Testis (tissue), 3 donors: ENCODE data around the gene NPAS3. TPM values are rescaled to one million over a fixed set of nuclear protein-coding genes. Genes with fewer than 3 reads are reported as not detected.

ENCODE experiments used
- DNase-seq: peaks from one replicate; pipeline ENCODE4 v3.0.0-alpha.2; 2019
- H3K27ac ChIP-seq, 2 donors: fragments of 200-600 bp; sonication (generic); one replicate each; pipeline ENCODE4 v1.5.1; 2019
- H3K27me3 ChIP-seq: fragments of 200-600 bp; sonication (generic); one replicate; pipeline ENCODE4 v1.5.1; 2019
- H3K36me3 ChIP-seq: fragments of 200-600 bp; sonication (generic); one replicate; pipeline ENCODE4 v1.5.1; 2017; ENCODE audit warnings: low read depth; ENCODE audit errors: missing control alignments
- H3K4me1 ChIP-seq: fragments of 200-600 bp; sonication (generic); one replicate; pipeline ENCODE4 v1.5.1; 2019
- H3K4me3 ChIP-seq, 2 donors: fragments of 200-600 bp; sonication (generic); one replicate each; pipeline ENCODE4 v1.5.1; 2017 to 2019
- H3K9me3 ChIP-seq: fragments of 200-600 bp; sonication (generic); one replicate; pipeline ENCODE4 v1.5.1; 2017
- CTCF ChIP-seq, 3 experiments: fragments of 450-650 bp in 2 of 3; fragments of 200-600 bp in 1 of 3; sonication (generic) in 1 of 3; IDR thresholded peaks; one replicate each; pipeline ENCODE4 v1.5.1; 2016 to 2019; ENCODE audit warnings: antibody characterized with exemption in 3 of 3, mild to moderate bottlenecking in 2 of 3, moderate library complexity in 1 of 3
- POLR2A ChIP-seq: fragments of 450-650 bp; IDR thresholded peaks from one replicate; pipeline ENCODE4 v1.6.1; 2017; ENCODE audit warnings: antibody characterized with exemption, mild to moderate bottlenecking, moderate library complexity
- WGBS, 2 donors: methylation state at CpG; one replicate each; pipeline ENCODE4 v1.1.5; 2018; 5-methylcytosine and 5-hydroxymethylcytosine counted together
- intact Hi-C: fragments of 100-400 bp; cut with DNase I; formaldehyde crosslinking; loops from one replicate; pipeline ENCODE4 v1.15.1; 2023; ENCODE audit warnings: low total_unique reads
- polyA plus RNA-seq: library from polyadenylated mRNA; stranded (reverse); fragments of 350-450 nt; fragmentation: Illumina TruSeq; extraction: RNeasy Lipid Tissue Mini Kit (QIAGEN cat#74804); gene quantifications from one replicate; pipeline ENCODE4 v1.2.3, GENCODE V29; 2014; ENCODE audit warnings: low read depth, low replicate concordance; ENCODE audit not compliant: insufficient read depth
- total RNA-seq, 2 donors: library from RNA; depleted of rRNA; stranded (reverse); fragments of >200 nt; gene quantifications; one replicate each; pipeline ENCODE4 v1.2.3, GENCODE V29; 2016

Gene NPAS3
- total and polyA plus RNA-seq, 3 donors from 2014 or later = 1.1 to 3.7 (median 1.8) TPM

DNA sequence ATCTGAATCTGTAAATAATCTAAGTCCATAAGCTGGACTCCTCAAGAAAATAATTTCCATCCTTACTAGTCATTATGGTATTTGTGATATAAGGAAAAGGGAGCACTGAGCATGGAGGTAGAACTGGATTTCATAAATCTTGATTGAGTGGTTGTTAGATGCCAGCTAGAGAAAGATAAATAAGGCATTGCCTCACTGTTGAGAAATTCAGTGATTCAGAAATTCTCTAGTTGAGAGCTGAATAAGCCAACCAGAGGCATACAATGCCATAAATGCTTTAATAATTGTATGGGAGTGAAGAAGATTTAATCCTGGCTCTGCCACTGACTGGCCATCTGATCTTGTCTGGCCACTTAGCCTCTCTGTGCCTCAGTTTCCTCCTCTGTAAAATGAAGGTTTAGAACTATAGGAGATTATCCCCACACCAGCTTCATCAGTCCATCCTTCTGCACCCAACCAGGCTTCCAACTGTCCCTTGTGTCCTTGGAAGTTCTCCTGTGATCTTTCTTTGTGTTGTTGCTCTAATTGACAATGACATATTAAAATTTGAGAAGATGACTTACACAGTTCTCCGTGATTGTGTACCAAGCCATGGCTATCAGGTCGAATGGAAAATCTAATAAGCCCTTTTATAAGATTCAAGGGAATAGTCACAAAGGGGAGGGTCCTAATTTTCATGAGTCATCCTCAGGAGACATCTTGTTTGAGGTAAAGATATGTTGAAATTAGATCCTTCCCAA, 617.9 kb downstream of the NPAS3 start:
- Histone ChIP-seq H3K27ac (no peak overlapping the region), H3K9me3 (no peaks in the 10 kb centered on the region), H3K4me3 (no peak overlapping the region), H3K36me3 (no peaks in the 10 kb centered on the region), H3K4me1 (no peaks in the 10 kb centered on the region), H3K27me3 (no peaks in the 10 kb centered on the region)
- DNase-seq = no peak
- TF ChIP-seq POLR2A (no peak), CTCF (IDR thresholded peaks at IDR 0.05) (no peak)
- intact Hi-C loops = no loop called here
- 94% methylated on average over 2 of the region's 2 CpGs for WGBS, 2 donors

- DNase-seq = no peak
- H3K4me3 ChIP-seq = no peak overlapping the region
- no peaks in the 10 kb centered on the region for H3K4me1 ChIP-seq
- intact Hi-C loops = no loop called here
- 85% methylated on average over 7 of the region's 7 CpGs for WGBS, 2 donors
- H3K27ac ChIP-seq = no peak overlapping the region
- H3K27me3 ChIP-seq = no peaks in the 10 kb centered on the region
- no peaks in the 10 kb centered on the region for H3K36me3 ChIP-seq
- H3K9me3 ChIP-seq = no peaks in the 10 kb centered on the region
- TF ChIP-seq POLR2A (no peak), CTCF (IDR thresholded peaks at IDR 0.05) (no peak)
These were observed 622.2 kb downstream of the NPAS3 start for GRCh38 chr14:33560718-33561431.

DNA sequence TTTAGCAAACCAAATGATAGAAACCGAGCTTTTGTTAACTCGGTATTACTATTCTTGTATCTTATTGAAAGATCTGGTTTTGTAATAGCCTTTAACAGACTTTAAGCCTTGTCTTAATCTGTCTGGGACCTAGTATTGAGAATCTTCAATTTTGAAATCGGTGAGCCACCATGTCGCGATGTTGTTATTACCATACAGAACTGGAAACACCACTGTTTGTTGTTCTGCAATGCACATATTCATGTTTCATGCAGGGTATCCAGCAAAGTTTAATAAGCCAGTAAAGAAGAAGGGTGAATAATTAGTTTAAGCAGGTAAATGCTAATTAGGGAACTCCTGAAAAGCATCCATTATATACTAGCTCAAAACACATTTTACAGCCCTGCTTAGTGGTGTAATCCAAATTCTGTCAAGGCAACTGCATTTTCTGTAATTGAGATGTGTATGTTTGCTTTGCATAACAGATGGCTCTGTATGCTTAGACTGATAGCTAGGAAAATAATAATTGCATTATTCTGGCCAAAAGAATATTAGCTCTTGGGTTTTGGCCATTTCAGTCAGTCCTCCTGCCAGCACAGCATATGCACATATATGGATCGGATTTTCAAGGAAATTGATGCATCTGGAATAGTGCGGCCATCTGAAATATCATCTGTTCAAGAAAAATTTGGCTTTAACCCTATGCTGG, 623.0 kb downstream of the NPAS3 start:
- WGBS, 2 donors = 81 to 84% methylated on average over 7 of the region's 7 CpGs
- no peaks in the 10 kb centered on the region for H3K27me3 ChIP-seq
- no peak for DNase-seq
- no peaks in the 10 kb centered on the region for H3K9me3 ChIP-seq
- no peak for TF ChIP-seq CTCF (IDR thresholded peaks at IDR 0.05)
- TF ChIP-seq POLR2A = no peak
- H3K36me3 ChIP-seq = no peaks in the 10 kb centered on the region
- no peaks in the 10 kb centered on the region for H3K4me1 ChIP-seq
- intact Hi-C loops = no loop called here
- H3K27ac ChIP-seq = no peak overlapping the region
- no peak overlapping the region for H3K4me3 ChIP-seq

DNA sequence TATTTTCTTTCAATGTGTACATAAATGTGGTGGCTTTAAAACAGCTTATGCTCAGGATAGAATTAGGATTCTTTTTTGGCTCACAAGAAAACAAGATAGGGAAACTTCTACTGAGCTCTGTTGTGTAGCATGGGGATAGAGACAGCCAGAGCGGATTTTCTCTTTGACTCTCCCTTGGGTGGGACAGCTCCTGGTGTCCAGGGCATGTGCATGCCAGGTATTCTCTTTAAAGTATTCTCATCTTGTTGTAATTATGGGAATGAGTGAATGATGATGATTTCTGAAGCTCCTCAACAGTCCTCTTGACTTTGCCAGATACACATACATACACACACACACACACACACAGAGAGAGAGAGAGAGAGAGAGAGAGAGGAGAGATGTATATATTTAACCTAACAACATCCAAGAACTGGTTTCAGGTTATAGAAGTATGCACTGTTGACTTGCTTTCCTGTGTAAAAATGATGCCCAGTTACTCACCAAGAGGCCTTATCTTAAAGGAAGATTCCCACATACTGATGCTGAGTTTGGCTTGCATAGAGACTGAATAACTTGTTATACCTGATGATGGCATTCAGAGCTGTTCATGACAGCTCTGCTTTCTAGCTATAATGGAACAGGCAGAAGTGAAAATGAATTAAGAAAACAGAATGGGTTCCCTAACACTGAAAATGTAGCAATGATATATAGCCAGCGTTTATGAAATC, 624.7 kb downstream of the NPAS3 start:
- 84 to 93% methylated on average over 2 of the region's 2 CpGs for WGBS, 2 donors
- H3K36me3 ChIP-seq = no peaks in the 10 kb centered on the region
- H3K27ac ChIP-seq = no peak overlapping the region
- DNase-seq = no peak
- H3K4me3 ChIP-seq = no peak overlapping the region
- intact Hi-C loops = no loop called here
- H3K4me1 ChIP-seq = no peaks in the 10 kb centered on the region
- no peaks in the 10 kb centered on the region for H3K27me3 ChIP-seq
- H3K9me3 ChIP-seq = no peaks in the 10 kb centered on the region
- no peak for TF ChIP-seq POLR2A
- no peak for TF ChIP-seq CTCF (IDR thresholded peaks at IDR 0.05)
